Measurements from ENCODE around the gene CYSLTR1.
A peak's percentile ranks its signal among the peaks of the same experiment; 100 is the strongest.
"Not testable (repeated sequence)": the region's sequence is repeated elsewhere in the genome, so short reads cannot be mapped to it uniquely, and the experiment has no call there.

CYSLTR1 gene

DNA sequence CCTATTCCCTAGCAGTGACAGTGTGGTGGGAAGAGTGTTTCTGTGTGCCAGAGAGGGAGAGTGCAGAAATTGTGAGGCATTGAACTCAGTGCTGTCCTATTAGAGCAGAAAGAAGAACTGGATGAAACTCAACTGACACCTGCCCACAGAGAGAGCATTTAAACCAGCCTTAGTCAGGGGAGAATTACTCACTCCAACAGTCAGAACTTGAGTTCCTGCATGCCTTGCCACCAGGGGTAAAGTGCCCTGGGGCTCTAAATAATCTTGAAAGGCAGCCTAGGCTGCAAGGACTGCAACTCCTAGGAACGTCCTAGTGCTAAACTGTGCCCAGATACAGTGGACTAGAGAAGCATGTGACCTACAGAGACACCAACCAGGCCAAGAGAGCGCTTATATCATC, 12.8 kb downstream of the CYSLTR1 start:
- Mint-ChIP-seq H3K36me3 (ENCODE audit: low read depth) (peaks cover 78% of the 10 kb centered on the region), H3K9me3 (peaks cover 21% of the 10 kb centered on the region), H3K27ac (peak overlapping the region; percentile 72), H3K27me3 (ENCODE audit: low read depth) (no peaks in the 10 kb centered on the region), H3K4me1 (ENCODE audit: low read depth) (peaks cover 51% of the 10 kb centered on the region), H3K4me3 (no peak overlapping the region)

- H3K27ac Mint-ChIP-seq: no peak overlapping the region
- peaks cover 22% of the 10 kb centered on the region for H3K9me3 Mint-ChIP-seq
- peaks cover 52% of the 10 kb centered on the region for H3K4me1 Mint-ChIP-seq (ENCODE audit: low read depth)
- peaks cover 81% of the 10 kb centered on the region for H3K36me3 Mint-ChIP-seq (ENCODE audit: low read depth)
- no peak overlapping the region for H3K4me3 Mint-ChIP-seq
- H3K27me3 Mint-ChIP-seq (ENCODE audit: low read depth): no peaks in the 10 kb centered on the region
Observed at GRCh38 chrX:78313526-78313925, 13.9 kb downstream of the CYSLTR1 start.

- no peaks in the 10 kb centered on the region for H3K27me3 Mint-ChIP-seq (ENCODE audit: low read depth)
- H3K4me3 Mint-ChIP-seq: no peak overlapping the region
- H3K9me3 Mint-ChIP-seq: peaks cover 27% of the 10 kb centered on the region
- no peak overlapping the region for H3K27ac Mint-ChIP-seq
- peaks cover 19% of the 10 kb centered on the region for H3K4me1 Mint-ChIP-seq (ENCODE audit: low read depth)
- H3K36me3 Mint-ChIP-seq (ENCODE audit: low read depth): peaks cover 50% of the 10 kb centered on the region
Observed at GRCh38 chrX:78307665-78308064, 19.7 kb downstream of the CYSLTR1 start.

DNA sequence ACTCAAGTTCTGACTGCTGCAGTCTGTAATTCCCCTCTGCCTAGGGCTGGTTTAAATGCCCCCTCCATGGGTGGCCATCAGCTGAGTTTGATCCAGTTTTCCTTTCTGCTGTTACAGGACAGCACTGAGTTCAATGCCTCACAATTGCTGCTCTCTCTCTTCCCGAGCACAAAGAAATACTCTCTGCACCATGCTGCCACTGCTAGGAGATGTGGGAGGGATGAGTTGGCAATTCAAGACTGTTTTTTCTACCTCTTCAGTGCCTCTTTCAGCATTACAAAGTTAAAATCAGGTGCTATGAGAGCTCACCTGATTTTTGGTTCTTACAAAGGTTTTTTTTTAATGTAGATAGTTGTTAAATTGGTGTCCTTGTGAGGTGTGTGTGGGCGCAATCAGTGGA, 24.3 kb downstream of the CYSLTR1 start:
- no peak overlapping the region for H3K4me3 Mint-ChIP-seq
- H3K27me3 Mint-ChIP-seq (ENCODE audit: low read depth): no peaks in the 10 kb centered on the region
- H3K9me3 Mint-ChIP-seq: peaks cover 47% of the 10 kb centered on the region
- no peak overlapping the region for H3K27ac Mint-ChIP-seq
- peaks cover 4% of the 10 kb centered on the region for H3K4me1 Mint-ChIP-seq (ENCODE audit: low read depth)
- peaks cover 54% of the 10 kb centered on the region for H3K36me3 Mint-ChIP-seq (ENCODE audit: low read depth)

DNA sequence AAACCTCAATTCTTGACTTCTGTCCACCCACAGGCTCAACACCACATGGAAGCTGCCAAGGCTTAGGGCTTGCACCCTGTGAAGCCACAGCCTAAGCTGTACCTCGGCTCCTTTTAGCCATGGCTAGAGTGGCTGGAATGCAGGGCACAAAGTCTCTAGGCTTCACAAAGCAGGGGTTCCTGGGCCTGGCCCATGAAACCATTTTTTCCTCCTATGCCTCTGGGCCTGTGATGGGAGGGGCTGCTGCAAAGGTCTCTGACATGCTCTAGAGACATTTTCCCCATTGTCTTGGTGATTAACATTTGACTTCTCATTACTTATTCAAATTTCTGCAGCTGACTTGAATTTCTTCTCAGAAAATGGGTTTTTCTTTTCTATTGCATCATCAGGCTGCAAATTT, 26.5 kb downstream of the CYSLTR1 start:
- not testable (repeated sequence) for H3K27ac Mint-ChIP-seq; H3K27me3 Mint-ChIP-seq (ENCODE audit: low read depth); H3K4me3 Mint-ChIP-seq; H3K4me1 Mint-ChIP-seq (ENCODE audit: low read depth)
- H3K9me3 Mint-ChIP-seq: peaks cover 62% of the 10 kb centered on the region
- H3K36me3 Mint-ChIP-seq (ENCODE audit: low read depth): peaks cover 50% of the 10 kb centered on the region

DNA sequence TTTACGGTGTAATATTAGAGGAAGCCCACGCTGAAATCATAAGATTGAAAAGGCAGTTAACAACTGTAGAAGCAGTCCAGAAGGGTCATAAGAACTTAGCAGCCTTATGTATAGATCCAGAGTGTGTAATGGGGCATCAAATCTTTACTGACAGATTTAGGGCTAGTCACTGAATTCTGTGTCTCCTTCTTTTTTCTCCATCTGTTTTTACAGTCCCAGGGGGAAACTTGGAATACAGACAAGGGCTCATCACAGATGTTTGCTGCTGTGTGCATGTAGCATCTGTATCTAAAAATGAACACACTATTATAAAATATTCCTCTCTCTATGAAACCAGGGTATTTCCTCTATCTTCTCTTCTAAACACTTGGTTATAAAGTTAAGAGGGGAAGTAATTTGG, 43.9 kb downstream of the CYSLTR1 start:
- Mint-ChIP-seq H3K36me3 (ENCODE audit: low read depth) (peaks cover 57% of the 10 kb centered on the region), H3K9me3 (peaks cover 22% of the 10 kb centered on the region), H3K4me1 (ENCODE audit: low read depth) (no peaks in the 10 kb centered on the region), H3K4me3 (no peak overlapping the region), H3K27me3 (ENCODE audit: low read depth) (no peaks in the 10 kb centered on the region), H3K27ac (no peak overlapping the region)

DNA sequence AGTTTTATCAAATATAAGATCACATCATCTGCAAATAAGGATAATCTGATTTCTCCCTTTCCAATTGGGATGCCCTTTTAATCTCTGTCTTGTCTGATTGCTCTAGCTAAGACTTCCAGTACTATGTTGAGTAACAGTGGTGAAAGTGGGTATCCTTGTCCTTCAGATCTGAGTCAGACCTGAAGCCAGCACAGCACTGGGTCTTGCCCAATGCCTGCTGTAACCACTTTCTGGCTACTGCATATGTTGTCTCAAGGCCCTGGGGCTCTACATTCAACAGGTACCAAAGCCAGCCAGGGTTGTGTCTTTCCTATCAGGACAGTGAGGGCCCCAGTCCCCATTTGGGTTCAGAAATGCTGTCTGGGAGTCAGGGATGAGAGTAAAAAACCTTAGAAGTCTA, 90.3 kb downstream of the CYSLTR1 start:
- H3K27me3 Mint-ChIP-seq (ENCODE audit: low read depth): no peaks in the 10 kb centered on the region
- H3K27ac Mint-ChIP-seq: no peak overlapping the region
- no peaks in the 10 kb centered on the region for H3K4me1 Mint-ChIP-seq (ENCODE audit: low read depth)
- no peak overlapping the region for H3K4me3 Mint-ChIP-seq
- peaks cover 1% of the 10 kb centered on the region for H3K9me3 Mint-ChIP-seq
- peaks cover 2% of the 10 kb centered on the region for H3K36me3 Mint-ChIP-seq (ENCODE audit: low read depth)

- H3K27me3 Mint-ChIP-seq (ENCODE audit: low read depth); H3K27ac Mint-ChIP-seq; H3K36me3 Mint-ChIP-seq (ENCODE audit: low read depth); H3K4me1 Mint-ChIP-seq (ENCODE audit: low read depth); H3K4me3 Mint-ChIP-seq: not testable (repeated sequence)
- peaks cover 28% of the 10 kb centered on the region for H3K9me3 Mint-ChIP-seq
Observed at GRCh38 chrX:78226047-78226446, 101.4 kb downstream of the CYSLTR1 start.
